GM12878 (cell line): ENCODE results near the gene CRIM1. TPM values are rescaled to one million over a fixed set of nuclear protein-coding genes. Genes with fewer than 3 reads are reported as not detected.

Source experiments
- ATAC-seq: fragments of 200-7000 bp; cut with Tn5 transposase; 3 replicates; pipeline ENCODE4 v1.9.1; 2020; ENCODE audit warnings: mild to moderate bottlenecking, moderate library complexity
- BruUV-seq: library from RNA; stranded (reverse); fragments of 400-500 nt; replicated peaks from 2 replicates; lab custom pipeline; 2021; lab: Mats Ljungman, UMichigan
- CTCF ChIA-PET: fragments of 300-600 bp; sonication (Branson Sonifier 250); formaldehyde crosslinking; extraction: SDS; loops from one replicate; lab custom pipeline; 2021; ENCODE audit warnings: inconsistent platforms; lab: Yijun Ruan, JAX
- POLR2A ChIA-PET: fragments of 350-600 bp; formaldehyde crosslinking; extraction: SDS; loops from one replicate; lab custom pipeline; 2021; ENCODE audit warnings: inconsistent platforms; lab: Charles Lee
- RAD21 ChIA-PET: fragments of 300-600 bp; sonication (Branson Sonifier 250); formaldehyde crosslinking; loops from one replicate; lab custom pipeline; 2023; ENCODE audit warnings: antibody characterized with exemption; ENCODE audit not compliant: unreplicated experiment; lab: Charles Lee
- SMC1A ChIA-PET: fragments of 300-600 bp; sonication (Branson Sonifier 250); formaldehyde crosslinking; loops from one replicate; lab custom pipeline; 2023; ENCODE audit not compliant: unreplicated experiment, uncharacterized antibody; lab: Charles Lee
- DNase-seq: peaks from one replicate; pipeline ENCODE4 v3.0.0-alpha.2; 2011; ENCODE audit warnings: low read depth, low spot score
- FAIRE-seq: peaks from 3 replicates; lab custom pipeline; 2011; peaks lifted over from hg19 to GRCh38; lab: Jason Lieb, UNC
- H2AFZ ChIP-seq: 2 replicates; pipeline ENCODE4 v1.6.0; 2011; ENCODE audit warnings: low read depth, low read length, control low read depth; ENCODE audit not compliant: control insufficient read depth
- H3K27ac ChIP-seq: 2 replicates; pipeline ENCODE4 v1.5.1; 2011; ENCODE audit warnings: control low read depth; ENCODE audit not compliant: control insufficient read depth, insufficient read depth
- H3K27me3 ChIP-seq, 2 experiments: replicated peaks in 1 of 2; 2 replicates each; pipeline versions ENCODE4 v1.6.0 to v1.6.1; 2011; ENCODE audit warnings: low read length in 1 of 2; ENCODE audit not compliant: control insufficient read depth in 2 of 2, insufficient read depth in 2 of 2
- H3K36me3 ChIP-seq, 2 experiments: 2 replicates each; pipeline ENCODE4 v1.5.1; 2011; ENCODE audit warnings: low read length in 1 of 2; ENCODE audit not compliant: control insufficient read depth in 2 of 2, insufficient read depth in 2 of 2
- H3K4me1 ChIP-seq: 2 replicates; pipeline ENCODE4 v1.6.1; 2011; ENCODE audit warnings: mild to moderate bottlenecking, low read length, moderate library complexity, mixed read lengths; ENCODE audit not compliant: control insufficient read depth, insufficient read depth
- H3K4me2 ChIP-seq: 2 replicates; pipeline ENCODE4 v1.6.0; 2011; ENCODE audit warnings: control low read depth; ENCODE audit not compliant: control insufficient read depth, insufficient read depth
- H3K4me3 ChIP-seq: fragments of 200-600 bp; sonication (generic); 2 replicates; pipeline ENCODE4 v1.5.1; 2016
- H3K79me2 ChIP-seq: 2 replicates; pipeline ENCODE4 v1.6.0; 2011; ENCODE audit warnings: low read length; ENCODE audit not compliant: control insufficient read depth, insufficient read depth
- H3K9ac ChIP-seq: 2 replicates; pipeline ENCODE4 v1.8.0; 2011; ENCODE audit warnings: low read length, control low read depth, mixed read lengths; ENCODE audit not compliant: control insufficient read depth, insufficient read depth
- H3K9me3 ChIP-seq: replicated peaks from 3 replicates; pipeline ENCODE4 v1.5.1; 2011; ENCODE audit warnings: mild to moderate bottlenecking, low read length; ENCODE audit not compliant: control insufficient read depth, insufficient read depth
- H4K20me1 ChIP-seq: 2 replicates; pipeline ENCODE4 v1.6.0; 2011; ENCODE audit not compliant: control insufficient read depth, insufficient read depth
- ATF7 ChIP-seq: fragments of 450-650 bp; IDR thresholded peaks from 2 replicates; pipeline ENCODE4 v1.6.1; 2016; ENCODE audit warnings: low read depth, mild to moderate bottlenecking
- BHLHE40 ChIP-seq, 2 experiments: fragments of 450-650 bp in 1 of 2; IDR thresholded peaks; 2 replicates each; pipeline ENCODE4 v1.6.1; 2011 to 2017; ENCODE audit warnings: low read depth in 2 of 2, borderline replicate concordance in 1 of 2, improper control_type of control experiment in 1 of 2, low read length in 1 of 2, mild to moderate bottlenecking in 1 of 2
- CHD1 ChIP-seq: IDR thresholded peaks from 2 replicates; pipeline ENCODE4 v1.6.1; 2012; ENCODE audit warnings: low read depth, low read length, improper control_type of control experiment
- FOXK2 ChIP-seq: fragments of 450-650 bp; IDR thresholded peaks from 2 replicates; pipeline ENCODE4 v1.6.1; 2017; ENCODE audit warnings: mild to moderate bottlenecking, moderate library complexity
- GABPA ChIP-seq: IDR thresholded peaks from 2 replicates; pipeline ENCODE4 v1.6.1; 2014; ENCODE audit warnings: antibody characterized with exemption, low read depth, mild to moderate bottlenecking, inconsistent platforms
- HDAC6 ChIP-seq: fragments of 200-600 bp; sonication (generic); IDR thresholded peaks from one replicate; pipeline ENCODE4 v1.8.0; 2017; ENCODE audit warnings: antibody characterized with exemption; ENCODE audit not compliant: unreplicated experiment
- IRF4 ChIP-seq: IDR thresholded peaks from 2 replicates; pipeline ENCODE4 v1.6.1; 2011; ENCODE audit warnings: low read depth, low read length
- MEF2A ChIP-seq: IDR thresholded peaks from 2 replicates; pipeline ENCODE4 v1.6.1; 2011; ENCODE audit warnings: low read depth, mild to moderate bottlenecking, low read length, moderate library complexity; ENCODE audit not compliant: insufficient read depth
- NFYB ChIP-seq: IDR thresholded peaks from 2 replicates; pipeline ENCODE4 v1.6.1; 2011; ENCODE audit warnings: low read depth, mild to moderate bottlenecking, low read length, improper control_type of control experiment, moderate library complexity; ENCODE audit not compliant: insufficient read depth
- RAD21 ChIP-seq: IDR thresholded peaks from 2 replicates; pipeline ENCODE4 v1.6.1; 2011; ENCODE audit warnings: mild to moderate bottlenecking, low read depth, low read length, moderate library complexity; ENCODE audit not compliant: insufficient read depth
- RAD51 ChIP-seq: fragments of 450-650 bp; IDR thresholded peaks from 2 replicates; pipeline ENCODE4 v1.6.1; 2016; ENCODE audit warnings: moderate library complexity, mild to moderate bottlenecking, inconsistent platforms
- RELB ChIP-seq: fragments of 450-650 bp; IDR thresholded peaks from 2 replicates; pipeline ENCODE4 v1.6.1; 2017; ENCODE audit warnings: low read depth, mild to moderate bottlenecking, moderate library complexity
- SKIL ChIP-seq: fragments of 450-650 bp; IDR thresholded peaks from 2 replicates; pipeline ENCODE4 v1.6.1; 2017; ENCODE audit warnings: mild to moderate bottlenecking, low read depth, inconsistent platforms; ENCODE audit not compliant: poor library complexity, severe bottlenecking
- TARDBP ChIP-seq: IDR thresholded peaks from 2 replicates; pipeline ENCODE4 v1.6.1; 2016; ENCODE audit warnings: borderline replicate concordance
- ZNF207 ChIP-seq: fragments of 450-650 bp; IDR thresholded peaks from 2 replicates; pipeline ENCODE4 v1.6.1; 2014; ENCODE audit warnings: antibody characterized with exemption, mild to moderate bottlenecking, borderline replicate concordance
- ZNF274 ChIP-seq: IDR thresholded peaks from one replicate; pipeline ENCODE4 v1.8.0; 2011; ENCODE audit not compliant: insufficient read length, insufficient read depth
- WGBS: methylation state at CpG from one replicate; pipeline ENCODE4 v1.1.6; 2016; ENCODE audit warnings: low lambda C conversion rate; ENCODE audit not compliant: insufficient replicate concordance, insufficient coverage; ENCODE audit errors: missing lambda C conversion rate; 5-methylcytosine and 5-hydroxymethylcytosine counted together
- in situ Hi-C: fragments of 300-500 bp; cut with MboI; formaldehyde crosslinking; loops from 9 replicates; pipeline ENCODE4 v1.14.3; 2018; ENCODE audit warnings: mixed read lengths
- intact Hi-C: fragments of 100-400 bp; cut with micrococcal nuclease; formaldehyde crosslinking; loops from one replicate; pipeline ENCODE4 v1.14.2; 2022; ENCODE audit not compliant: unreplicated experiment
- polyA plus RNA-seq, 11 experiments: library from polyadenylated mRNA; depleted of rRNA in 4 of 11; unstranded in 6 of 11; stranded (reverse) in 5 of 11; fragments of >200 nt; fragmentation: Nextera tagmentation in 4 of 11; fragmentation: Illumina TruSeq in 1 of 11; extraction: Ambion mirVana in 4 of 11; extraction: Trizol in 1 of 11; gene quantifications; 1 replicate in 1 of 11; 2 replicates in 10 of 11; pipeline versions ENCODE4 v1.2.1 to v1.2.3, GENCODE V29; 2011 to 2016; ENCODE audit warnings: inconsistent platforms in 2 of 11, missing spikeins in 2 of 11, low read depth in 1 of 11
- total RNA-seq, 4 experiments: library from RNA; depleted of rRNA in 3 of 4; stranded (reverse); fragments of >200 nt in 3 of 4; fragmentation: Illumina TruSeq in 1 of 4; extraction: Trizol in 1 of 4; gene quantifications; 2 replicates each; pipeline versions ENCODE4 v1.2.1 to v1.2.3, GENCODE V29; 2013 to 2021

CRIM1 gene
- total and polyA plus RNA-seq, 10 of the 15 experiments (the other 5 are each of a cell fraction or from before 2014, with no cell fraction given): 0.42 to 7.4 (median 3.1) TPM

- RAD21 ChIA-PET: no interaction called here
- in situ Hi-C loops: no loop called here
- Histone ChIP-seq H3K9ac (no peak overlapping the region), H3K9me3 (no peaks in the 10 kb centered on the region), H3K79me2 (no peaks in the 10 kb centered on the region), H3K4me1 (no peaks in the 10 kb centered on the region), H2AFZ (no peak overlapping the region), H3K27ac (no peak overlapping the region), H4K20me1 (no peaks in the 10 kb centered on the region), H3K4me2 (no peak overlapping the region), H3K4me3 (no peak overlapping the region), H3K36me3 (no peaks in the 10 kb centered on the region), H3K27me3 (peaks cover 0 to 2% of the 10 kb centered on the region in 2 experiments; a peak in 2 of 4 replicates)
- DNase-seq (no peak), FAIRE-seq (no peak), ATAC-seq (no peak)
- TF ChIP-seq MEF2A (no peak), ZNF207 (no peak), GABPA (no peak), SKIL (no peak), TARDBP (no peak)
- no TSS peak for BruUV-seq
- intact Hi-C loops: no loop called here
- SMC1A ChIA-PET: no interaction called here
- CTCF ChIA-PET: no interaction called here
- 29% methylated on average over 1 of the region's 1 CpG for WGBS
- POLR2A ChIA-PET: no interaction called here
Measured at GRCh38 chr2:36469106-36469477, 113.5 kb downstream of the CRIM1 start.

- Histone ChIP-seq H3K4me1 (no peaks in the 10 kb centered on the region), H3K4me2 (no peak overlapping the region), H3K27ac (no peak overlapping the region), H4K20me1 (no peaks in the 10 kb centered on the region), H3K36me3 (no peaks in the 10 kb centered on the region), H3K9me3 (no peaks in the 10 kb centered on the region), H3K27me3 (peaks cover 0 to 2% of the 10 kb centered on the region in 2 experiments; a peak in 2 of 4 replicates), H3K9ac (no peak overlapping the region), H3K4me3 (no peak overlapping the region), H2AFZ (no peak overlapping the region), H3K79me2 (no peaks in the 10 kb centered on the region)
- FAIRE-seq (no peak), ATAC-seq (no peak), DNase-seq (no peak)
- intact Hi-C loops: no loop called here
- POLR2A ChIA-PET: no interaction called here
- no TSS peak for BruUV-seq
- RAD21 ChIA-PET: interaction anchor here (0.6 kb wide), 1 partner anchor 614 kb away, joined by 4 read pairs; no protein-coding TSS in a partner anchor
- CTCF ChIA-PET: no interaction called here
- in situ Hi-C loops: no loop called here
- SMC1A ChIA-PET: no interaction called here
- WGBS: 0% methylated on average over 3 of the region's 3 CpGs
- TF ChIP-seq RAD51: no peak
- no peak for TF ChIP-seq ZNF274
- TF ChIP-seq ATF7: no peak
- no peak for TF ChIP-seq IRF4
- TF ChIP-seq FOXK2: no peak
- no peak for TF ChIP-seq CHD1
- no peak for TF ChIP-seq RAD21
- no peak for TF ChIP-seq RELB
- TF ChIP-seq BHLHE40 (IDR thresholded peaks at IDR 0.05; ENCODE audit: borderline replicate concordance in 1 of 2, low read depth in 2 of 2, low read length in 1 of 2): no peak
- no peak for TF ChIP-seq NFYB
- TF ChIP-seq HDAC6: no peak
Measured at GRCh38 chr2:36469710-36470109, 114.1 kb downstream of the CRIM1 start.
